PFSK-1 (cell line): Measurements from ENCODE around the gene ARAP1.

ENCODE experiments used
- POLR2AphosphoS5 ChIP-seq: IDR thresholded peaks from 2 replicates; pipeline ENCODE4 v1.6.1; 2012; ENCODE audit warnings: low read depth, mild to moderate bottlenecking, control low read depth, low read length, moderate library complexity
- TAF1 ChIP-seq: IDR thresholded peaks from 2 replicates; pipeline ENCODE4 v1.6.1; 2012; ENCODE audit warnings: low read length, control low read depth, borderline replicate concordance; ENCODE audit not compliant: insufficient read depth
- TF ChIP-seq, protein P1 (sequence below), 2 experiments: IDR thresholded peaks; 2 replicates each; pipeline versions ENCODE4 v1.6.1 to v1.8.0; 2011 to 2012; ENCODE audit warnings: low read depth in 2 of 2, low read length in 2 of 2, control low read depth in 1 of 2, inconsistent platforms in 1 of 2, mild to moderate bottlenecking in 1 of 2, moderate library complexity in 1 of 2; ENCODE audit not compliant: insufficient read depth in 1 of 2

DNA sequence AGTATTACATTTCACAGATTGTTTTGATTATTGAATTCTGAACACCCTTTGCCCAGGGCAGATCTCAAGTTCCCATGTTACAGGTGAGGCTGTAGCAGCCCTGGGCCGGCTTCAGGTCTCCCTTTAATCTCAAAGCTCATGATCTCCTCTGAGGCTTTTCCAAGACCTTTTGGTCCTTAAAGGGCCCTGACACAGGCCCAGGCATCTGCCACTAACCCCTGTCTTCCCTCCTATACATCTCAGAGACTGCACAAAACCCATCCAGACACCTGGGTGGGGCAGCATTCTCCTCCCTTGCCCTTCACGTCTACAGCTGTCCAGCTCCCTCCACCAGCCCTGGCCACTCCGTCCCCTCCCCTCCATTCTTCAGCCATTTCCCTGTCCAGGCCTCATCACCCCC lies 115.8 kb downstream of the ARAP1 start:
- TF ChIP-seq POLR2AphosphoS5 (no peak), TAF1 (no peak)
- TF ChIP-seq, protein P1, sequence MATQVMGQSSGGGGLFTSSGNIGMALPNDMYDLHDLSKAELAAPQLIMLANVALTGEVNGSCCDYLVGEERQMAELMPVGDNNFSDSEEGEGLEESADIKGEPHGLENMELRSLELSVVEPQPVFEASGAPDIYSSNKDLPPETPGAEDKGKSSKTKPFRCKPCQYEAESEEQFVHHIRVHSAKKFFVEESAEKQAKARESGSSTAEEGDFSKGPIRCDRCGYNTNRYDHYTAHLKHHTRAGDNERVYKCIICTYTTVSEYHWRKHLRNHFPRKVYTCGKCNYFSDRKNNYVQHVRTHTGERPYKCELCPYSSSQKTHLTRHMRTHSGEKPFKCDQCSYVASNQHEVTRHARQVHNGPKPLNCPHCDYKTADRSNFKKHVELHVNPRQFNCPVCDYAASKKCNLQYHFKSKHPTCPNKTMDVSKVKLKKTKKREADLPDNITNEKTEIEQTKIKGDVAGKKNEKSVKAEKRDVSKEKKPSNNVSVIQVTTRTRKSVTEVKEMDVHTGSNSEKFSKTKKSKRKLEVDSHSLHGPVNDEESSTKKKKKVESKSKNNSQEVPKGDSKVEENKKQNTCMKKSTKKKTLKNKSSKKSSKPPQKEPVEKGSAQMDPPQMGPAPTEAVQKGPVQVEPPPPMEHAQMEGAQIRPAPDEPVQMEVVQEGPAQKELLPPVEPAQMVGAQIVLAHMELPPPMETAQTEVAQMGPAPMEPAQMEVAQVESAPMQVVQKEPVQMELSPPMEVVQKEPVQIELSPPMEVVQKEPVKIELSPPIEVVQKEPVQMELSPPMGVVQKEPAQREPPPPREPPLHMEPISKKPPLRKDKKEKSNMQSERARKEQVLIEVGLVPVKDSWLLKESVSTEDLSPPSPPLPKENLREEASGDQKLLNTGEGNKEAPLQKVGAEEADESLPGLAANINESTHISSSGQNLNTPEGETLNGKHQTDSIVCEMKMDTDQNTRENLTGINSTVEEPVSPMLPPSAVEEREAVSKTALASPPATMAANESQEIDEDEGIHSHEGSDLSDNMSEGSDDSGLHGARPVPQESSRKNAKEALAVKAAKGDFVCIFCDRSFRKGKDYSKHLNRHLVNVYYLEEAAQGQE (IDR thresholded peaks at IDR 0.05; ENCODE audit: insufficient read depth in 1 of 2, low read depth in 2 of 2, low read length in 2 of 2) = no peak
